ENCODE measurements around the gene TNFRSF13B. TPM values are rescaled to one million over a fixed set of nuclear protein-coding genes. Genes with fewer than 3 reads are reported as not detected.
"Not testable (repeated sequence)": the region's sequence is repeated elsewhere in the genome, so short reads cannot be mapped to it uniquely, and the experiment has no call there.

Gene TNFRSF13B
- total RNA-seq, 1 donor from 2014 or later: not detected

DNA sequence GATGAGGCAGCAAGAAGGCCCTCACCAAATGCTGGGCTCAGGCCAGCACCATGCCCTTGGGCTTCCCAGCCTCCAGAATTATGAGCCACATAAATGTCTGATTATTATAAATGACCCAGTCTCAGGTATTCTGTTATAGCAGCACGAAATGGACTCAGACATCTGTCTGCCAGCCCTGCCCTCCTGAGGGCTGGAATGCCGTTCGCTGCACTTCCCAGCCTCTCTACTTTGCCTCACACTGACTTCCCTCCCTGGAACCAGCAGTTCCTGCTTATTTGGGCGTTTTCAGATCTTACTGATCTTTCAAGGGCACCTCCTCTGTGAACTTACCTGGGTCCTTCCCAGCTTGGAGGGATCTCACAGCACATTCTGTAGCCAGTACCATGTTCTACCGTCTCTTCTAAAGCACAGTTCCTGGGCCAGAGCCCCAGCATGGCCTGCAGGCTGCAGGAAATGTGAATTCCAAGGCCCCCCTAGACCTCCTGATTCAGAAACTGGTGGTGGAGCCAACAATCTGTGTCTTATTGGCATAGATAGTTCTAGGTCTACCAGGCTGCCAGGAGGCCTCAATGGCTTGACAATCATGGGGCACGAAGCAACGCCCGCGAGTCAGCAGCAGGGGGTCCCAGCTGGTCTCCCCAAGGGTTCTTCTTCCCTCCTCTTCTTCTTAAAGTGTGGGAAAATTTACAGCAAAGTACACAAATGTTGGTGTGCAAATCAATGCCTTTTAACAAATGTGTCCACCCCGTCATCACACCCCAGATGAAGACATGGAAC lies 36.9 kb upstream of the TNFRSF13B start:
- intact Hi-C loops (cut with DNase I): loop anchor here (10.0 kb wide), 3 partner anchors 126 to 296 kb away; partner anchors contain the start of genes FLCN and NT5M
- DNase-seq; ATAC-seq (ENCODE audit: poor library complexity): not testable (repeated sequence)

DNA sequence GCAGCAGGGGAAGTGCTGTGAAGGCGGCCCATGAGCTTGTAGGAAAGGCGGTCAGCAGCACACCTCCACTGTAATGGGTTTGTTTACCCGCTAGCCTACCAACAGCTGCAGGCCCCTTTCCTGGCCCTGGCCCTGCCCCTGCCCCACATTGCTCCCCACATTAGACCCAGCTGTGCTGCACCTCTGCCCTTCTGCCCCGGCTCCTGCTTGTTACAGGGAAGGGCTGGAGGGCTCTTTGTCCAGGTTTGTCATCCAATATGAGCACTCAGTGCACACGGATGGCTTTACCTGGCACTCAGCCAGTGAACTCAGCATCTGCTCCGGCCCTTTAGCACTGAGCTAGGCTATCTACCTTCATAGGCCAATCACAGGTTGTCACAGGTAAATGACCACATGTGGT lies 36.0 kb upstream of the TNFRSF13B start:
- intact Hi-C loops (cut with DNase I): loop anchor here (10.0 kb wide), 3 partner anchors 127 to 297 kb away; partner anchors contain the start of genes FLCN and NT5M
- DNase-seq: peak; percentile 13
- not testable (repeated sequence) for ATAC-seq (ENCODE audit: poor library complexity)

DNA sequence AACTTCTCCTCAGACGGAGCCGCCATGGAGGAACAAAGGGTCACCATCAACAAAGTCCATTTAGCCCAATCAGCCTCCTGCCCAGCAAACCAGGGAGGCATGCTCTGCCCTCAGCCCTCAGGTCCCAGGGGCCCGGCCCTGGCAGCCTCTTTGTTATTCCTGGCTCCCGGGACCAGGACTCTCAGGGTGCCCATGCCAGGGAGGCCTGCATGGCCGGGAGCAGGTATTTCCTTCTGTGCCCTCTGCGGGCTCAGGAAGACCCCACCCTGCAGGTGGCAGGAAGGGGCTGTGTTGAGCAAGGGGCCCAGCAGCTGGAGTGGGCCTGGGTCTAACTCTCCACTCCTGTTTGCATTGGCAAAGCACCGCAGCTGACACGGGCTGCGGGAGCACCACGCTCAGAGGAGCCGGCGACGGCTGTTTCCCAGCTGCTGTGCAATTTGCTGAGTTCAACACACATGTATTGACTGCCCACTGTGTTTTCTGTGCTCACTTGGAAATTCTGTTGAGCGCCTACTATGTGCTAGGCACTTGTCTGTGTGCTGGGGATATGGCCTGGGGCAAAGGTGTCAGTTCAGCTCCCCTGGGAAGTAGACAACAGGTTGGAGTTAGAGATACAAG lies 33.2 kb upstream of the TNFRSF13B start:
- intact Hi-C loops (cut with DNase I): loop anchor here (10.0 kb wide), 3 partner anchors 130 to 300 kb away; partner anchors contain the start of genes FLCN and NT5M
- not testable (repeated sequence) for ATAC-seq (ENCODE audit: poor library complexity)
- peak; percentile 44 for DNase-seq

DNA sequence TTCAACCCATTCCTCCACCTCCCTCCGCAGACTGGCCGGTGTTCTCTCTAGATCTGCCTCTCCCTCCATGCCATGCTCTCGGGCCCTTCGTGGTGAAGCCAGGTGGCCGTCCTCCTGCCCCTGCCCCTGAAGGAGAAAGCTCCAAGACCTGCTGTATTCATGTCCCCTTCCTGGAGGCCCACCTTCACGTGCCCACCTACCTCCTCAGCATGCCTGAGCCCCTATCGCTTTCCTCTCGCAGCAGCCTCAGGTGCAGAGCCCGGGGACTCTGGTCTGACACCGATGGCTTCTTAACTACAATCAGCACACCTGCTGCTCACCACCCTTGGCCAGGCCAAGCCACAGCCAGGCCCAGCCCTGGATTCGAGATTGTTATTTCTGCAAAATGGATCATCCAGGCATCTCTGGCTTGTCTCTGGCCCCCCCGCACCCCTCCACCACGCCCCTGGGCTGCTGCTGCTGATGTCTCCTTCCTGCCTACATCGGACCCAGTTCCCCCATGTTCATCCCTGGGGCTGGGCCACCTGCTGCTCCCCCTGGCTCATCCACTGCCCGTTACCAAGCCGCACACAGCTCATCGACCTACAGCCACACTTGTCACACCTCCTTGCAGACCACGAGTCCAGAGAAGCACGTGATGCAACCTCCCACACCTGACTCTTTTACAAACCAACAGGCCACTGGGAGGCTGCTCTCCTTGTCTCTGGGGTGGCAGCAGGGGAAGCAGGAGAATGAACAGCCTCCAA lies 32.5 kb upstream of the TNFRSF13B start:
- intact Hi-C loops (cut with DNase I): loop anchor here (10.0 kb wide), 3 partner anchors 130 to 300 kb away; partner anchors contain the start of genes FLCN and NT5M
- DNase-seq (peak; percentile 25), ATAC-seq (ENCODE audit: poor library complexity) (no peak)

DNA sequence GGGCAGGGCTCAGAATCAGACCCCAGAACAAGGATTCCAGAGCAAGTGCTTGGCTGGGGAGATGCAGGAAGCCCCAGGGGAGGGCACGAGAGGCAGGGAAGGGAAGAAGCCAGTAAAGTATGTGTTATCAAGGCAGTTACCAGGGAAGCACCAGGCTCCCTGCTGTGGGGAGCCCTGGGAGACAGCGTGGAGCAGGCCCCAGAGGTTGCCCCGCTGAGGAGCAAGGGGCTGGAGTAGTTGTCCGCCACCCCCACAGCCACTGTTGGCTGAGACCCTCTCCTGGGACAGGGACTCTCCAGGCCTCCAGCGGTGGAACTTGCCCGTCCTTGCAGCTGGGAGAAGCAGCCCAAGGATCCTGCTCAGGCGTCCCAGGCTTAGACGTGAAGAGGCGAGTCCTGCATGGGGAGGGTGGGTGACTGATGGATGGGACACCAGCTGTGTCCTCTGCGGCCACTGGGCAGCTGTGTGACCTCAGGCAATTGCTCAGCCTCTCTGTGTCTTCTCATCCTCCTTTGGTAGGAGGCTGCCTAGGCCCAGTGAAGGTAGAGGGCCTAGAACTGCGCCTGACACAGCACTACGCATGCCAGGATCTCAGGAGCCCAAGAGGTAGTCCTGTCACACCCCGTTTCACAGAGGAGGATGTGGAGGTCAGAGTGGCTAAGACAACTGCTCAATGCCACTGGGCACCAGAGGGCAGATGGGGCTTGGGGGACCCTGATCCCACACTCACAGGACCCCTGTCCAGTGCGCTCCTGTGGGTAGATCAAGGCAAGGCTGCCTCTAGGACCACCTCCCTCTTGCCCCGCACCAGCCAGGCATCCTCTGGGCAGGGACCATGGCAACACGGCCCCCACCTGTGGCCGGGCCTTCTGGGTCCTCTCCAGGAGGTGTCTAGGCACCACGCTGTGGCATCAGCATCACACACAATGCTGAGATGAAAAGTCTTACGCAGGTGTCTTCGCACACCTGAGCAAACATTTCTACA lies 31.1 kb upstream of the TNFRSF13B start:
- intact Hi-C loops (cut with DNase I): loop anchor here (10.0 kb wide), 3 partner anchors 132 to 302 kb away; partner anchors contain the start of genes FLCN and NT5M
- not testable (repeated sequence) for ATAC-seq (ENCODE audit: poor library complexity); DNase-seq

DNA sequence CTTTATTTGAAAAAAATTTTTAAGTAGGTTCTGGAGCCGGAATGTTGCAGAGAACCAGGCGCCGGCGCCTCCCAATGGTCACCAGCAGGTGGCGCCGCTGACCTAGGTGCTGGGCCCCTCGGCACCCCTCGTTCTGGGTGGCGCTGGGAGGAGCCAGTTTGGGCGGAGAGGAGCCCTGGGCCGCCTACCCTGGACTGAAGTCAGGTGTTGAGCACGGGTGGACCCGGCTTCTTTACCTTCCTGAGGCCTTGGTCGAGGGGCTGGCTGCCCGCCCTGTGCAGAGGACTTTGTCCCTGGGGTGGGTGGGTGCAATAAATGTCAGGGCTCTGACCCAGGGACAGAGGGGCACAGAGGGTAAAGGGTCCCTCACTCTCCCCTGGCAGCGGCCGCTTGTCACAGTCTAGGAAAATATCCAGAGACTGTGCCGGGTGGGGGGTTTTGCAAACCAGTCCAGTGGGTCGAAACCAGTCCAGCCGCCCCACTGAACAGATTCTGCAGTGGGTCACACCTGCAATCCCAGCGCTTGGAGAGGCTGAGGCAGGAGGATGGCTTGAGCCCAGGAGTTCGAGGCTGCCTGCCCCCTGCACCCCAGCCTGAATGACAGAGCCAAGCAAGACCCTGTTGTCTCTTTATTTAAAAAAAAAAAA lies 30.1 kb upstream of the TNFRSF13B start:
- DNase-seq: peak; percentile 89
- intact Hi-C loops (cut with DNase I): loop anchor here (10.0 kb wide), 3 partner anchors 133 to 303 kb away; partner anchors contain the start of genes FLCN and NT5M
- ATAC-seq (ENCODE audit: poor library complexity): peak; percentile 89

DNA sequence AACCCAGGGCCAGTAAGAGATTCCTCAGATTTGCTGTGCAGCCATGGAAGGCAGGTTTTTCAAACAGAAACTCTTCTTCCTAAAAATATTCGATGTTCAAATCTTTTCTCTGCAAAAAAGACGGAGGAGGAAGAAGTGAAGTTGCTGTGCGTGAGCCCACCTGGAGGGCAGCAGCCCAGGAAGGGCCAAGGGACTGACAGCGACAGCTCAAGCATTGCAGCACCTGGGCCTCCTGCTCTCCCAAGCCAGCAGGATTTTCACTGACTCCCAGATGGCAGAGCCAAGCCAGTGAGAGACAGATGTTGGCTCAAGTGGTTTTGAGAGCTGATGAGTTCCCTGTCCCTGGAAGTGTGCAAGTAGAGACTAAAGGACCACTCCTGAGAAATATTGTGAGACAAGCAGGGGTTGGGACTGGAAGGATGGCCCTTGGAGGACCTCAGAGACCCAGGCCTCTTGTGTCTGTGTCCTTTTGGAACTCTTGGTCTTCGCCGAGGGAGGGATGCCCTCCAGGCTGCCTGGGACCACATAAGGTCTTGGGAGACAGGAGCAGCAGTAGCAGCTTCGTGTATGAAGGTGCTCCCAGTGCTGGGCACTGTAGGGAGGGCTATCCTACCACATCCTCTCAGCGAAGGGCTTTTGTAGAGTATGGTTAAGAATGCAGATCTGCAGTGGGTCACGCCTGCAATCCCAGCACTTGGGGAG lies 29.3 kb upstream of the TNFRSF13B start:
- intact Hi-C loops (cut with DNase I): loop anchor here (10.0 kb wide), 3 partner anchors 134 to 304 kb away; partner anchors contain the start of genes FLCN and NT5M
- no peak for DNase-seq
- ATAC-seq (ENCODE audit: poor library complexity): peak; percentile 11

DNA sequence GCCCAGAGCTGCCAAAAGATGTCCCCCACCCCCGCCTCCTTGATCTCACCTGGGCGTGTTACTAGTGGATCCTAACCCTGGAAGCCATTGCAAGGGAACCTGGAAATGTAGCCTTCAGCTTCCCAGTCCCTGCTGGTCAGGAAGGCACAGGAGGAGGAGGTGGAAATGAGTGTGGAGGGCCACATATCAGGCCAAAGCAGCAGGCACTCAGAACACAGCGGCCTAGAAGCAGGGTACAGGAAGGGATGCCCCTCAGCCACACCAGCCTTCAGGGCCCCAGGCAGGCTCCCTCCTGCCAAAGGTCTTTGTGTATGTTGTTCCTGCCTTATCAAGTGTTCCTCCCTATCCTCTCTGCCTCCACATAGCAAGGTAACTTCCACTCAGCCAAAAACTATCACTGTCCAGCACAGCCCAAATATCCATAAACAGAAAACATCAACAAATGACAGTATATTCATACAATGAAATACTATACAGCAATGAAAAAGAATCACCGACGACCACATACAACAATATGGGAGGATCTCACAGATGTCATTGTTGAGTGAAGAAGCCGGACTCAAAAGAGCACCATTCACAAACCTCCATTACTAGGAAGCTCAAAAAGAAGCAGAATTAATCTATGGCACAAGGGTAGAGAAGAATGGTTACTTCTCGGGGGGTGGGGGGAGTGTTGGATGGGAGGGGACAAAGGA lies 28.2 kb upstream of the TNFRSF13B start:
- ATAC-seq (ENCODE audit: poor library complexity) (no peak), DNase-seq (no peak)
- intact Hi-C loops (cut with DNase I): loop anchor here (10.0 kb wide), 3 partner anchors 135 to 305 kb away; partner anchors contain the start of genes FLCN and NT5M

DNA sequence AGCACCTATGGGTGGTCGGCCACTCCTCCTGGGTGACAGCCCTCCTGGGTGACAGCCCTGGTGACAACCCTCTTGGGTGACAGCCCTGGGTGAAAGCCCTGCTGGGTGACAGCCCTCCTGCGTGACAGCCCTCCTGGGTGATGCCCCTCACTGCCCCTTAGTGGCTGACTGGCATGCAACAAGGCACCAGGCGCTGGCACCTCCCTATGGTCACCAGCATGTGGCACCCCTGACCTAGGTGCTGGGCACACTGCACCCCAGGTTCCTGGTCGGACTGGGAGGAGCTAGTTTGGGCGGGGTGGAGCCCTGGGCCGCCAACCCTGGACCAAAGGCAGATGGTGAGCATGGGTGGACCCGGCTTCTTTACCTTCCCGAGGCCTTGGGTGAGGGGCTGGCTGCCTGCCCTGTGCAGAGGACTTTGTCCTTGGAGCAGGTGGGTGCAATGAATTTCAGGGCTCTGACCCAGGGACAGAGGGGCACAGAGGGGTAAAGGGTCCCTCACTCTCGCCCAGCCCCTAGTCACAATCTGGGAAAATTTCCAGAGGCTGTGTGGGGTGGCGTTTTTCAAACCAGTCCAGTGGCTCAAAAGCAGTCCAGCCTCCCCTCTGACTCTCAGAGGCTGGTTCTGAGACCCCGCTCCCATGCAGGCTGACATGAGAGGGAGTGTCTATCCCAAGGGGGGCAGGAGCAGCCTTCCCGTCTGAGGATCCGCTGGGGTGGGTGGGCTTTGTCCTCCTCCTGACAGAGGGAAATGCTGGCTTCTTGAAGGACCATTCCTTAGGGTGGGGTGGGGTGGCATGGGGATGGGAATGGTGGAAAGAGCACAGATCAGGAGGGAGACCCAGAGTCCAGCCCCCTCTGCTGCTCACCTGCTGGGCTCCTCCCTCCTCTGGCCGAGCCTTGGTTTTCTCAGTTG lies 25.9 kb upstream of the TNFRSF13B start:
- no peak for ATAC-seq (ENCODE audit: poor library complexity)
- DNase-seq: no peak
- intact Hi-C loops (cut with DNase I): no loop called here

DNA sequence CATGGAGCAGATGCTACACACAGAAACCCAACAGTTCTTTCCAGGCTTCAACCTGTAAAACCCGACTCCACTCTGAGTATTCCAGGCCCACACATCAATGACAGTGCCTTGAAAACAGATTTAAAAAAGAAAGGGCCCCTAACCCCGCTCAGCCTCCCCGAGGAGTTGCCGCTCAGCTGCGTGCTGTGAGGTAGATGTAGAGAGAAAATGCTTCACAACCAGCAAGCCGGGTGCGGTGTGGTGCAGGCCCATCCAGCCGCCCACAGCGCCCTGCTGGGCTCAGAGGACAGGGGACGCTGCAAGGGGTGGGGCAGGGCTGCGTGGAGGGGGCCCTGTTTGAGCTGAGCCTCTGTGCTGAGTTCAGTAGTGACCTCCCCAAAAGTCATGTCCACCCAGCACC lies 24.8 kb upstream of the TNFRSF13B start:
- intact Hi-C loops (cut with DNase I); ATAC-seq (ENCODE audit: poor library complexity); DNase-seq: not testable (repeated sequence)

DNA sequence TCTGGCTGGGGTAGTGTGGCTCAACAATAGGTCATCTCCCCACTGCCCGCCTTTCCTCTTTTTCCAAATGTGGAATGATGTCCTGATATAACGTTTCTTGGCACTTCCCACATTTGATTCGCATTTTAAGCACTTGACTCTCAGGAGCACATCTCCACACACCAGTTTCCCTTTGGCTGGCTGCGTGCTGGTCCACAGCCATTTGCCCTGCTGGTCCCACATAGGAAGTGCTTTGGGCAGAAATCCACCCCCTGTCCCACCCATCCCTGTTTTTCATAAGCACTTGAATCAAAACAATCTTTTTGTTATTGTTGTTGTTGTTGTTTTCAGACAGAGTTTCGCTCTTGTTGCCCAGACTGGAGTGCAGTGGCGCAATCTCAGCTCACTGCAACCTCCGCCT lies 24.0 kb upstream of the TNFRSF13B start:
- DNase-seq (no peak), ATAC-seq (ENCODE audit: poor library complexity) (no peak)
- intact Hi-C loops (cut with DNase I): no loop called here

DNA sequence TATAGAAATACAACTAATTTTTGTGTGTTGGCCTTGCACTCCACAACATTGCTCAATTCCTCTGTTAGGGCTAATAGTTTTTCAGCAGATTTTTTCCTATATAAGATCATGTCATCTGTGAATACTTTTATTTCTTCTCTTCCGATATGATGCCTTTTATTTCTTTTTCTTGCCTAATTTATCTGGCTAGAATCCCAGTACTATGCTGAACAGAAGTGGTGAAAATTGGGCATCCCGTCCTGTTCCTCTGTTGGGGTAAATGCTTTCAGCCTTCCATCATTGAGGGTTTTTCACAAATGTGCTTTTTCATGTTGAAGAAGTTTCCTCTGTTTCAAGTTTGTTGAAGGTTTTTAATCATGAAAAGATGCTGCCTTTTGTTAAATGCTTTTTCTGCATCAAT lies 22.7 kb upstream of the TNFRSF13B start:
- DNase-seq (no peak), ATAC-seq (ENCODE audit: poor library complexity) (no peak)
- intact Hi-C loops (cut with DNase I): no loop called here

DNA sequence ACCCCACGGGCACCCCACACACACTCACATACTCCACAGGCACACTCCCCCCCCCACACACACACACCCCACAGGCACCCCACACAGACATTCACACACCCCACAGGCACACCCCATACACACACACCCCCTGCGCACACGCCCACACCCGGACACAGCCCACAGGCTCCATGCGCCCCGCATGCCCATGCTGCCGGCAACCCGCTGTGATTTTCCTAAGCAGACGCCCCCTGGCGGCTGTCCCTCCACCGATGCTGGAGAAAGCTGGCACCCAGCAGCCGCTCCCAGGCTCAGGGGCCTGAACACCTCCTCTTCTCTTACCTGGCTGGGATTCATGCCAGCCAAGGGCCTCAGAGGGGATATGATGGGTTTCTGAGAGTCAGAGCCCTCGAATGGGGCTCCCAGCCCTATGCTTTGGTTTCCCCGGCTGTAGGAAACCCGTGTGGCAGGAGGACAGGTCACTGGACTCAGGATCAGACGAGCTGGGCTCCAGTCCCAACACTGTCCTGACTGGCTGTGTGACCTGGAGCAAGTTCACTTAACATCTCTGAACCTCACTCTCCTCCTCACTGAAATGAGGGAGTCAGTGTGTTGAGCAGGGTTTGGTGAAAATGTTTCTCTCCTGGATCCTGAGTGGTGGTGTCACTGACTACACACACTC lies 19.6 kb upstream of the TNFRSF13B start:
- ATAC-seq (ENCODE audit: poor library complexity): peak; percentile 77
- peak; percentile 94 for DNase-seq
- intact Hi-C loops (cut with DNase I): no loop called here
